DND-41 (cell line): ENCODE measurements around the gene FADD.
A peak's percentile ranks its signal among the peaks of the same experiment; 100 is the strongest.

ENCODE experiments used
- ATAC-seq: fragments of 200-7000 bp; cut with Tn5 transposase; 3 replicates; pipeline ENCODE4 v1.9.1; 2021; ENCODE audit warnings: low read depth; ENCODE audit not compliant: insufficient read depth
- DNase-seq: peaks from one replicate; pipeline ENCODE4 v3.0.0-alpha.2; 2020
- H2AFZ ChIP-seq: 2 replicates; pipeline ENCODE4 v1.6.0; 2012; ENCODE audit warnings: low read depth, low read length
- H3K27ac ChIP-seq: 2 replicates; pipeline ENCODE4 v1.5.1; 2012; ENCODE audit warnings: low read length, inconsistent platforms
- H3K27me3 ChIP-seq: fragments of 200-600 bp; sonication (generic); 2 replicates; pipeline ENCODE4 v1.6.0; 2012; ENCODE audit warnings: low read length, mild to moderate bottlenecking, inconsistent platforms; ENCODE audit not compliant: insufficient read depth, poor library complexity
- H3K36me3 ChIP-seq: 2 replicates; pipeline ENCODE4 v1.5.1; 2012; ENCODE audit warnings: low read length, inconsistent platforms; ENCODE audit not compliant: insufficient read depth
- H3K4me1 ChIP-seq: 2 replicates; pipeline ENCODE4 v1.5.1; 2012; ENCODE audit warnings: mild to moderate bottlenecking, low read length; ENCODE audit not compliant: insufficient read depth
- H3K4me2 ChIP-seq: 2 replicates; pipeline ENCODE4 v1.6.0; 2012; ENCODE audit warnings: mild to moderate bottlenecking, moderate library complexity, low read length, inconsistent platforms; ENCODE audit not compliant: insufficient read depth
- H3K4me3 ChIP-seq, 2 experiments: fragments of 200-600 bp in 1 of 2; shearing (Covaris generic) in 1 of 2; 2 replicates each; pipeline ENCODE4 v1.5.1; 2012 to 2016; ENCODE audit warnings: inconsistent platforms in 2 of 2, low read length in 2 of 2, mild to moderate bottlenecking in 2 of 2, low read depth in 1 of 2, moderate library complexity in 1 of 2
- H3K79me2 ChIP-seq: 2 replicates; pipeline ENCODE4 v1.6.0; 2012; ENCODE audit warnings: low read length, inconsistent platforms; ENCODE audit not compliant: insufficient read depth
- H3K9ac ChIP-seq: 2 replicates; pipeline ENCODE4 v1.6.0; 2012; ENCODE audit warnings: low read depth, mild to moderate bottlenecking, inconsistent platforms, low read length, moderate library complexity
- H3K9me3 ChIP-seq: 2 replicates; pipeline ENCODE4 v1.5.1; 2012; ENCODE audit warnings: low read length, moderate library complexity, mild to moderate bottlenecking, inconsistent platforms; ENCODE audit not compliant: insufficient read depth, severe bottlenecking
- H4K20me1 ChIP-seq: 2 replicates; pipeline ENCODE4 v1.6.0; 2012; ENCODE audit warnings: low read length; ENCODE audit not compliant: insufficient read depth
- EZH2 ChIP-seq: IDR thresholded peaks from 3 replicates; pipeline ENCODE4 v1.6.1; 2012; ENCODE audit warnings: borderline replicate concordance, low read depth, mild to moderate bottlenecking, moderate library complexity, low read length, inconsistent platforms; ENCODE audit not compliant: severe bottlenecking
- TF ChIP-seq, protein P1 (sequence below): IDR thresholded peaks from 2 replicates; pipeline ENCODE4 v1.5.1; 2012; ENCODE audit warnings: borderline replicate concordance, low read length, moderate library complexity, mild to moderate bottlenecking; ENCODE audit not compliant: poor library complexity, severe bottlenecking; ENCODE audit errors: extremely low read depth

FADD gene

DNA sequence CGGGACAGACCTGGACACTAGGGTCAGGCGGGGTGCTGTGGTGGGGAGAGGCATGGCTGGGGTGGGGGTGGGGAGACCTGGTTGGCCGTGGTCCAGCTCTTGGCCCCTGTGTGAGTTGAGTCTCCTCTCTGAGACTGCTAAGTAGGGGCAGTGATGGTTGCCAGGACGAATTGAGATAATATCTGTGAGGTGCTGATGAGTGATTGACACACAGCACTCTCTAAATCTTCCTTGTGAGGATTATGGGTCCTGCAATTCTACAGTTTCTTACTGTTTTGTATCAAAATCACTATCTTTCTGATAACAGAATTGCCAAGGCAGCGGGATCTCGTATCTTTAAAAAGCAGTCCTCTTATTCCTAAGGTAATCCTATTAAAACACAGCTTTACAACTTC lies 3.9 kb downstream of the FADD start:
- Histone ChIP-seq H3K79me2 (peaks cover 45% of the 10 kb centered on the region), H3K36me3 (peaks cover 54% of the 10 kb centered on the region), H3K4me2 (no peak overlapping the region), H3K27me3 (no peaks in the 10 kb centered on the region), H3K9me3 (no peaks in the 10 kb centered on the region), H3K4me1 (peaks cover 34% of the 10 kb centered on the region), H4K20me1 (peaks cover 64% of the 10 kb centered on the region), H3K9ac (no peak overlapping the region), H3K4me3 (no peak overlapping the region), H2AFZ (no peak overlapping the region), H3K27ac (no peak overlapping the region)
- ATAC-seq (no peak), DNase-seq (no peak)
- TF ChIP-seq, protein P1, sequence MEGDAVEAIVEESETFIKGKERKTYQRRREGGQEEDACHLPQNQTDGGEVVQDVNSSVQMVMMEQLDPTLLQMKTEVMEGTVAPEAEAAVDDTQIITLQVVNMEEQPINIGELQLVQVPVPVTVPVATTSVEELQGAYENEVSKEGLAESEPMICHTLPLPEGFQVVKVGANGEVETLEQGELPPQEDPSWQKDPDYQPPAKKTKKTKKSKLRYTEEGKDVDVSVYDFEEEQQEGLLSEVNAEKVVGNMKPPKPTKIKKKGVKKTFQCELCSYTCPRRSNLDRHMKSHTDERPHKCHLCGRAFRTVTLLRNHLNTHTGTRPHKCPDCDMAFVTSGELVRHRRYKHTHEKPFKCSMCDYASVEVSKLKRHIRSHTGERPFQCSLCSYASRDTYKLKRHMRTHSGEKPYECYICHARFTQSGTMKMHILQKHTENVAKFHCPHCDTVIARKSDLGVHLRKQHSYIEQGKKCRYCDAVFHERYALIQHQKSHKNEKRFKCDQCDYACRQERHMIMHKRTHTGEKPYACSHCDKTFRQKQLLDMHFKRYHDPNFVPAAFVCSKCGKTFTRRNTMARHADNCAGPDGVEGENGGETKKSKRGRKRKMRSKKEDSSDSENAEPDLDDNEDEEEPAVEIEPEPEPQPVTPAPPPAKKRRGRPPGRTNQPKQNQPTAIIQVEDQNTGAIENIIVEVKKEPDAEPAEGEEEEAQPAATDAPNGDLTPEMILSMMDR, result no peak
- TF ChIP-seq EZH2, result no peak

DNA sequence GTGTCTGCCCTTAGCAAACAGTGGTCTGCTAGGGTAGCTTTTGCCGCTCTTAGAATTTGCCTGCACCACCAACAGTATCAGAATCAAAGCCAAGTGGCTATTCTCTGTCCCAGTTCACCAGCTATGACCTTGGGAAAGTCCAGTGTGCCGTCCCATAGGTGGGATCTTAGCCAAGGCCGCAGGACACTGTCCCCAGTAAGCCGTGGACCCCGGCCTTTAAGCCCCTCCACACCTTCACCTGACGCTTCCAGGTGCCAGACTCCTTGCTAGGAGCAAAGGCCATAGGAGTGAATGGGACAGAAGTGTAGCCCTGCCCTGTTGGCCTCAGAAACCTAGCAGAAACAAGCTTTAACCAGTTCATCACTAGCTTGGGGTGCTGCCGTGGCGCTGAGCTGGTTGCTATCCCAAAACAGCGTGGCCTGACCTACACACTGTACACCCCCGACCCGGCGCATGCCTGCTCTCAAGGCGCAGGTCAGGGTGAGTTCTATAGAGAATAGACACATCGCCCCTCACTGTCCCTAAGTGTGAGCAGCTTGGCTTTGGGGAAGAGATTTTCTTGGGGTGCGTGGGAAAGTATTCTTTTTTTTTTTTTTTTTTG lies 4.5 kb downstream of the FADD start:
- no peak overlapping the region for H3K27ac ChIP-seq
- H3K9me3 ChIP-seq, result no peaks in the 10 kb centered on the region
- peaks cover 54% of the 10 kb centered on the region for H3K36me3 ChIP-seq
- H3K4me3 ChIP-seq, result no peak overlapping the region
- peaks cover 32% of the 10 kb centered on the region for H3K4me1 ChIP-seq
- H3K79me2 ChIP-seq, result peaks cover 45% of the 10 kb centered on the region
- peaks cover 64% of the 10 kb centered on the region for H4K20me1 ChIP-seq
- no peak for ATAC-seq
- H2AFZ ChIP-seq, result no peak overlapping the region
- no peaks in the 10 kb centered on the region for H3K27me3 ChIP-seq
- DNase-seq, result no peak
- no peak for TF ChIP-seq EZH2
- TF ChIP-seq, protein P1, result no peak
- no peak overlapping the region for H3K4me2 ChIP-seq
- H3K9ac ChIP-seq, result no peak overlapping the region

DNA sequence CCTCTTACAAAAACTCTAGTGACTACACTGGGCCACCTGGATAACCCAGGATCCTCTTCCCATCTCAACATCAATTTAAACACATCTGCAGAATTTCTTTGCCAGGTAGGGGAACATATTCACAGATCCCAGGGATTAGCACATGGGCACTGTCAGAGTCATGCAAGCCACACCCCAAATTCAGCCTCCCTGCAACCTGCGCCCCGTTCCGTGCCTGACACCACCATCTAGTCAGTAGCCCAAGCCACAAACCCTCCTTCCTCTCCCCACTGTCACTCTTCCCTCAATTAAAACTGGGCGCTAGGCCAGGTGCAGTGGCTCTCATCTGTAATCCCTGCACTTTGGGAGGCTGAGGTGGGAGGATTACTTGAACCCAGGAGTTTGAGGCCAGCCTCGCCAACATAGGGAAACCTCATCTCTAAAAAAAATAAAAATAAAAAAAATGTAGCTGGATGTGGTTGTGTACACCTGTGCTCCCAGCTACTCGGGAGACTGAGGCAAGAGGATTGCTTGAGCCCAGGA lies 6.4 kb downstream of the FADD start:
- Histone ChIP-seq H4K20me1 (peaks cover 58% of the 10 kb centered on the region), H2AFZ (no peak overlapping the region), H3K79me2 (peaks cover 31% of the 10 kb centered on the region), H3K4me3 (no peak overlapping the region), H3K9ac (no peak overlapping the region), H3K36me3 (peaks cover 49% of the 10 kb centered on the region), H3K4me1 (peaks cover 22% of the 10 kb centered on the region), H3K4me2 (no peak overlapping the region), H3K27ac (no peak overlapping the region), H3K27me3 (no peaks in the 10 kb centered on the region), H3K9me3 (no peaks in the 10 kb centered on the region)
- 0 out of 3 replicates have a peak, but pooled peaks have one; percentile 10 for ATAC-seq
- DNase-seq, result no peak
- TF ChIP-seq EZH2, result no peak
- TF ChIP-seq, protein P1, result no peak
